HepG2 (cell line): ENCODE results near the gene TST. TPM values are rescaled to one million over a fixed set of nuclear protein-coding genes. Genes with fewer than 3 reads are reported as not detected.

Source experiments
- CHD2 ChIP-seq: IDR thresholded peaks from 2 replicates; pipeline ENCODE4 v1.6.1; 2011; ENCODE audit warnings: low read depth, low read length, improper control_type of control experiment
- CHD4 ChIP-seq: fragments of 200-600 bp; sonication (generic); IDR thresholded peaks from 2 replicates; pipeline ENCODE4 v1.7.0; 2017; ENCODE audit warnings: mild to moderate bottlenecking, low read length, borderline replicate concordance
- DPF2 ChIP-seq: sonication (generic); formaldehyde crosslinking; IDR thresholded peaks from 2 replicates; pipeline ENCODE4 v1.4.0; 2020; ENCODE audit warnings: mild to moderate bottlenecking, low read depth, missing genetic modification reagents, borderline replicate concordance
- E2F1 ChIP-seq: sonication (generic); formaldehyde crosslinking; IDR thresholded peaks from 2 replicates; pipeline ENCODE4 v1.5.0; 2020; ENCODE audit warnings: missing genetic modification reagents
- EZH2 ChIP-seq: conservative IDR thresholded peaks from 2 replicates; pipeline ENCODE4 v1.6.1; 2012; ENCODE audit warnings: mild to moderate bottlenecking, low read depth, low read length, moderate library complexity
- HOXA5 ChIP-seq: sonication (generic); formaldehyde crosslinking; IDR thresholded peaks from 2 replicates; pipeline ENCODE4 v1.4.0; 2020; ENCODE audit warnings: missing genetic modification reagents
- KDM5B ChIP-seq: sonication (generic); formaldehyde crosslinking; IDR thresholded peaks from 2 replicates; pipeline ENCODE4 v1.4.0; 2020; ENCODE audit warnings: missing genetic modification reagents, mild to moderate bottlenecking, borderline replicate concordance
- MTA1 ChIP-seq: sonication (generic); formaldehyde crosslinking; IDR thresholded peaks from 2 replicates; pipeline ENCODE4 v1.4.0; 2020; ENCODE audit warnings: missing genetic modification reagents, mild to moderate bottlenecking, borderline replicate concordance
- SMAD3 ChIP-seq: sonication (generic); formaldehyde crosslinking; IDR thresholded peaks from 2 replicates; pipeline ENCODE4 v1.4.0; 2020; ENCODE audit warnings: missing genetic modification reagents
- TEAD3 ChIP-seq: optimal IDR thresholded peaks from 2 replicates; pipeline ENCODE3; 2016; ENCODE audit warnings: borderline replicate concordance
- ZBTB1 ChIP-seq: sonication (generic); formaldehyde crosslinking; IDR thresholded peaks from 2 replicates; pipeline ENCODE4 v1.4.0; 2020; ENCODE audit warnings: missing genetic modification reagents, borderline replicate concordance
- ZFP82 ChIP-seq: sonication (generic); formaldehyde crosslinking; IDR thresholded peaks from 2 replicates; pipeline ENCODE4 v1.5.1; 2020; ENCODE audit warnings: mild to moderate bottlenecking, missing genetic modification reagents, borderline replicate concordance
- ZKSCAN5 ChIP-seq: sonication (generic); formaldehyde crosslinking; IDR thresholded peaks from 2 replicates; pipeline ENCODE4 v1.5.1; 2020; ENCODE audit warnings: mild to moderate bottlenecking, missing genetic modification reagents
- ZNF530 ChIP-seq: sonication (generic); formaldehyde crosslinking; IDR thresholded peaks from 2 replicates; pipeline ENCODE4 v1.5.0; 2020; ENCODE audit warnings: low read depth, mild to moderate bottlenecking, missing genetic modification reagents
- ZNF550 ChIP-seq: sonication (generic); formaldehyde crosslinking; IDR thresholded peaks from 2 replicates; pipeline ENCODE4 v1.4.0; 2020; ENCODE audit warnings: mild to moderate bottlenecking, missing genetic modification reagents, borderline replicate concordance
- ZNF577 ChIP-seq: sonication (generic); formaldehyde crosslinking; IDR thresholded peaks from 2 replicates; pipeline ENCODE4 v1.4.0; 2020; ENCODE audit warnings: mild to moderate bottlenecking, low read depth, missing genetic modification reagents, borderline replicate concordance
- ZNF768 ChIP-seq: sonication (generic); formaldehyde crosslinking; IDR thresholded peaks from 2 replicates; pipeline ENCODE4 v1.4.0; 2020; ENCODE audit warnings: missing genetic modification reagents
- ZNF780A ChIP-seq: sonication (generic); formaldehyde crosslinking; IDR thresholded peaks from 2 replicates; pipeline ENCODE4 v1.8.0; 2022; ENCODE audit warnings: mild to moderate bottlenecking, missing genetic modification reagents, moderate library complexity
- ZSCAN20 ChIP-seq: sonication (generic); formaldehyde crosslinking; IDR thresholded peaks from 2 replicates; pipeline ENCODE4 v1.4.0; 2020; ENCODE audit warnings: missing genetic modification reagents, mild to moderate bottlenecking, borderline replicate concordance
- polyA plus RNA-seq, 8 experiments: library from polyadenylated mRNA; depleted of rRNA in 3 of 8; stranded (reverse) in 7 of 8; unstranded in 1 of 8; fragments of >200 nt; fragmentation: Illumina TruSeq in 4 of 8; extraction: Trizol in 4 of 8; gene quantifications; 2 replicates each; pipeline versions ENCODE4 v1.2.1 to v1.2.3, GENCODE V29; 2011 to 2016; ENCODE audit warnings: low read depth in 4 of 8, missing spikeins in 1 of 8, mixed read lengths in 1 of 8; ENCODE audit not compliant: insufficient read depth in 1 of 8
- total RNA-seq, 5 experiments: library from RNA; depleted of rRNA; stranded (reverse); fragments of >200 nt; fragmentation: Illumina TruSeq; extraction: Trizol; gene quantifications; 2 replicates each; pipeline ENCODE4 v1.2.3, GENCODE V29; 2016; ENCODE audit warnings: low read depth in 1 of 5
- TF ChIP-seq, protein P1 (sequence below): sonication (generic); formaldehyde crosslinking; IDR thresholded peaks from 2 replicates; pipeline ENCODE4 v1.5.0; 2020; ENCODE audit warnings: missing genetic modification reagents, mild to moderate bottlenecking, borderline replicate concordance
- TF ChIP-seq, protein P2 (sequence below): fragments of 450-650 bp; IDR thresholded peaks from 2 replicates; pipeline ENCODE4 v1.6.1; 2017; ENCODE audit warnings: mild to moderate bottlenecking

The TST gene
- total and polyA plus RNA-seq, 2 of the 13 experiments (the other 11 are each of a cell fraction or from before 2014, with no cell fraction given) = 44.6 to 63.6 TPM

- TF ChIP-seq ZNF530 (CRISPR knock-in tag) = no peak
- TF ChIP-seq ZNF550 (CRISPR knock-in tag) = 0 out of 2 replicates have a peak, but pooled peaks have one; percentile 93
- TF ChIP-seq ZSCAN20 (CRISPR knock-in tag) = peak; percentile 79; the same call in 1 of the 2 replicates
- peak; percentile 85; the same call in 1 of the 2 replicates for TF ChIP-seq MTA1
- no peak for TF ChIP-seq ZNF577
- no peak for TF ChIP-seq E2F1 (CRISPR knock-in tag)
- TF ChIP-seq KDM5B = no peak
- TF ChIP-seq, protein P1, sequence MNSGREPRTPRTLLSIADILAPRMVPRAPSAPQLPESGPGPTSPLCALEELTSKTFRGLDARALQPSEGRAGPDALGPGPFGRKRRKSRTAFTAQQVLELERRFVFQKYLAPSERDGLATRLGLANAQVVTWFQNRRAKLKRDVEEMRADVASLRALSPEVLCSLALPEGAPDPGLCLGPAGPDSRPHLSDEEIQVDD = no peak
- no peak; the same call in 1 of the 2 replicates for TF ChIP-seq ZBTB1 (CRISPR knock-in tag)
- TF ChIP-seq ZNF768 (CRISPR knock-in tag) = no peak
- no peak for TF ChIP-seq ZKSCAN5 (CRISPR knock-in tag)
- no peak for TF ChIP-seq CHD2
- TF ChIP-seq HOXA5 (CRISPR knock-in tag) = peak; percentile 70
- no peak for TF ChIP-seq EZH2
- TF ChIP-seq ZNF780A (CRISPR knock-in tag) = no peak
- TF ChIP-seq CHD4 = no peak; the same call in 1 of the 2 replicates
- 0 out of 2 replicates have a peak, but pooled peaks have one; percentile 47 for TF ChIP-seq DPF2
- peak; percentile 68 for TF ChIP-seq TEAD3 (CRISPR knock-in tag)
- no peak for TF ChIP-seq SMAD3 (CRISPR knock-in tag)
- TF ChIP-seq, protein P2, sequence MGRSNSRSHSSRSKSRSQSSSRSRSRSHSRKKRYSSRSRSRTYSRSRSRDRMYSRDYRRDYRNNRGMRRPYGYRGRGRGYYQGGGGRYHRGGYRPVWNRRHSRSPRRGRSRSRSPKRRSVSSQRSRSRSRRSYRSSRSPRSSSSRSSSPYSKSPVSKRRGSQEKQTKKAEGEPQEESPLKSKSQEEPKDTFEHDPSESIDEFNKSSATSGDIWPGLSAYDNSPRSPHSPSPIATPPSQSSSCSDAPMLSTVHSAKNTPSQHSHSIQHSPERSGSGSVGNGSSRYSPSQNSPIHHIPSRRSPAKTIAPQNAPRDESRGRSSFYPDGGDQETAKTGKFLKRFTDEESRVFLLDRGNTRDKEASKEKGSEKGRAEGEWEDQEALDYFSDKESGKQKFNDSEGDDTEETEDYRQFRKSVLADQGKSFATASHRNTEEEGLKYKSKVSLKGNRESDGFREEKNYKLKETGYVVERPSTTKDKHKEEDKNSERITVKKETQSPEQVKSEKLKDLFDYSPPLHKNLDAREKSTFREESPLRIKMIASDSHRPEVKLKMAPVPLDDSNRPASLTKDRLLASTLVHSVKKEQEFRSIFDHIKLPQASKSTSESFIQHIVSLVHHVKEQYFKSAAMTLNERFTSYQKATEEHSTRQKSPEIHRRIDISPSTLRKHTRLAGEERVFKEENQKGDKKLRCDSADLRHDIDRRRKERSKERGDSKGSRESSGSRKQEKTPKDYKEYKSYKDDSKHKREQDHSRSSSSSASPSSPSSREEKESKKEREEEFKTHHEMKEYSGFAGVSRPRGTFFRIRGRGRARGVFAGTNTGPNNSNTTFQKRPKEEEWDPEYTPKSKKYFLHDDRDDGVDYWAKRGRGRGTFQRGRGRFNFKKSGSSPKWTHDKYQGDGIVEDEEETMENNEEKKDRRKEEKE = no peak
- no peak; the same call in 1 of the 2 replicates for TF ChIP-seq ZFP82
These were observed 14.6 kb upstream of the TST start (continued) for GRCh38 chr22:37033605-37034430.
